Stomach smooth muscle (tissue), 2 donors: ENCODE data around the gene TOX2.

Source experiments
- H3K27ac ChIP-seq: one replicate; pipeline ENCODE4 v1.7.0; 2013; ENCODE audit warnings: mild to moderate bottlenecking, low read length, inconsistent platforms
- H3K27me3 ChIP-seq, 2 donors: one replicate each; pipeline ENCODE4 v1.7.0; 2013; ENCODE audit warnings: low read length in 2 of 2; ENCODE audit not compliant: insufficient read depth in 2 of 2, control insufficient read depth in 1 of 2
- H3K36me3 ChIP-seq, 2 donors: one replicate each; pipeline ENCODE4 v1.7.0; 2013; ENCODE audit warnings: low read length in 2 of 2; ENCODE audit not compliant: control insufficient read depth in 2 of 2, insufficient read depth in 2 of 2
- H3K4me1 ChIP-seq: one replicate; pipeline ENCODE4 v1.7.0; 2013; ENCODE audit warnings: low read length; ENCODE audit not compliant: control insufficient read depth, insufficient read depth
- H3K4me3 ChIP-seq, 2 donors: one replicate each; pipeline ENCODE4 v1.7.0; 2013; ENCODE audit warnings: low read length in 2 of 2
- H3K9ac ChIP-seq, 2 donors: one replicate each; pipeline ENCODE4 v1.7.0; 2013; ENCODE audit warnings: low read length in 2 of 2, mild to moderate bottlenecking in 1 of 2
- H3K9me3 ChIP-seq, 2 donors: one replicate each; pipeline ENCODE4 v1.7.0; 2013; ENCODE audit warnings: low read length in 2 of 2; ENCODE audit not compliant: control insufficient read depth in 2 of 2
- donor health status: healthy.
- donor health status: Pancreatic carcinoma.

The TOX2 gene

DNA sequence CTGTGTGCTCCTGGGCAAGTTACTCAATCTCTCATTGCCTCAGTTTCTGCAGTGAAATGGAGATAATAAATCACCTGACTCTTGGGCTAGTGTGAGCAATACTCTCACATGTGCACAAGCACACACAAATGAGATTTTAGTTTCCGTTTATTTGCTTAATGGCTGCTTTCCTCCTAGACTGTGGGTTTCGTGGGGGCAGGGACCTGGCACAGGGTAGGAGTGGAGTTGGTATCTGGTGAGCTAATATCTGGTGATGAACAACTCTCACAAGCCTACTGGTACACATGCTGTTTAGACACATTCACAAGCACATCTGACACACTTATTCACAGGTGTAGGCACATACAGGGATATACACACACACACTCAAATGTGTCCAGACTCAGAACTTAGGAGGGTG is 73.8 kb downstream of the TOX2 start:
- Histone ChIP-seq H3K27me3 (no peaks in the 10 kb centered on the region), H3K36me3 (no peaks in the 10 kb centered on the region), H3K9me3 (no peaks in the 10 kb centered on the region), H3K4me3 (no peak overlapping the region), H3K27ac (no peak overlapping the region), H3K9ac (no peak overlapping the region), H3K4me1 (no peaks in the 10 kb centered on the region)

DNA sequence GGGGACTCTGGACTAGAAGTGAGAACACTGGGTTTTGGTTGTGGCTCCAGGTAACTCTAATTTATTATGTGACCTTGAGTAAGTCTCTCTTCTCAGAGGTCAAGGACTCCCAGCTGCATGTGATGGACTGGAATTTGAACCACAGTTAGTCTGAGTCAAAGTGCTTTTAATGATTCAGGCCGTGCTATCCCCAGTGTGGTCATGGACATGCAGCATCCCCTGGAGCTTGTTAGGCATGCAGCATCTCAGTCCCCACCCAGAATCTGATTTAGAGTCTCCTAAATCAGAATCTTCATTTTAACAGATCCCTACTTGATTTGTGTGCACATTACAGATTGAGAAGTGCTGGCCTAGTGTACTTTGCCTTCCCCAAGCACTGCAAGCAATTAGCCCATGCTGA is 74.2 kb downstream of the TOX2 start:
- H3K27me3 ChIP-seq = no peaks in the 10 kb centered on the region
- H3K9me3 ChIP-seq = no peaks in the 10 kb centered on the region
- H3K36me3 ChIP-seq = no peaks in the 10 kb centered on the region
- H3K9ac ChIP-seq = no peak overlapping the region
- no peaks in the 10 kb centered on the region for H3K4me1 ChIP-seq
- H3K4me3 ChIP-seq = no peak overlapping the region
- H3K27ac ChIP-seq = no peak overlapping the region

- H3K27me3 ChIP-seq = peaks cover 0 to 3% of the 10 kb centered on the region in 2 donors
- no peak overlapping the region for H3K27ac ChIP-seq
- H3K4me3 ChIP-seq = no peak overlapping the region
- H3K9ac ChIP-seq = no peak overlapping the region
- no peaks in the 10 kb centered on the region for H3K4me1 ChIP-seq
- H3K36me3 ChIP-seq = no peaks in the 10 kb centered on the region
- H3K9me3 ChIP-seq = no peaks in the 10 kb centered on the region
Measured at GRCh38 chr20:43991261-43991660, 76.6 kb downstream of the TOX2 start.

GRCh38 chr20:43991982-43992381 is 77.3 kb downstream of the TOX2 start:
- H3K27me3 ChIP-seq = peaks cover 0 to 3% of the 10 kb centered on the region in 2 donors
- H3K36me3 ChIP-seq = no peaks in the 10 kb centered on the region
- no peaks in the 10 kb centered on the region for H3K4me1 ChIP-seq
- no peak overlapping the region for H3K9ac ChIP-seq
- no peak overlapping the region for H3K27ac ChIP-seq
- no peak overlapping the region for H3K4me3 ChIP-seq
- no peaks in the 10 kb centered on the region for H3K9me3 ChIP-seq

DNA sequence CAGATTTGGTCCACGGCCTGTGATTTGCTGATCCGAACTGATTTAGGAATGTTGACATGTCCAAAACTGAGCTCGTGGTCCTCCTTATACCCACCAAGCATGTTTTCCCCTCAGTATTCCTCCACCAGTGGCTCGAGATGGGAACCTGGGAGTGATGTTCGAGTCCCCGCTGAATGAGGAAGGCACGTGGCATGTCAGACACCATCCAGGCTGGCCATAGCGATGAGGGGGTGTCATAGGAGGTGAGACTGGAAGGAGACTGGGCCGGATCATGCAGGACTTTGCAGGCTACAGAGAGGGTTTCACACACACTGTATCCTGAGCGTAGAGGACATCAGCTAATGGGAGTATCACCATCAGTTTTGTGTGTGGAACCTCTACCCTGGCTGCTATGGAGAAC is 78.2 kb downstream of the TOX2 start:
- peaks cover 0 to 3% of the 10 kb centered on the region in 2 donors for H3K27me3 ChIP-seq
- H3K4me1 ChIP-seq = no peaks in the 10 kb centered on the region
- H3K27ac ChIP-seq = no peak overlapping the region
- no peaks in the 10 kb centered on the region for H3K9me3 ChIP-seq
- no peak overlapping the region for H3K4me3 ChIP-seq
- no peaks in the 10 kb centered on the region for H3K36me3 ChIP-seq
- no peak overlapping the region for H3K9ac ChIP-seq

- H3K9ac ChIP-seq = no peak overlapping the region
- H3K9me3 ChIP-seq = no peaks in the 10 kb centered on the region
Measured at GRCh38 chr20:43993560-43993959, 78.9 kb downstream of the TOX2 start.

DNA sequence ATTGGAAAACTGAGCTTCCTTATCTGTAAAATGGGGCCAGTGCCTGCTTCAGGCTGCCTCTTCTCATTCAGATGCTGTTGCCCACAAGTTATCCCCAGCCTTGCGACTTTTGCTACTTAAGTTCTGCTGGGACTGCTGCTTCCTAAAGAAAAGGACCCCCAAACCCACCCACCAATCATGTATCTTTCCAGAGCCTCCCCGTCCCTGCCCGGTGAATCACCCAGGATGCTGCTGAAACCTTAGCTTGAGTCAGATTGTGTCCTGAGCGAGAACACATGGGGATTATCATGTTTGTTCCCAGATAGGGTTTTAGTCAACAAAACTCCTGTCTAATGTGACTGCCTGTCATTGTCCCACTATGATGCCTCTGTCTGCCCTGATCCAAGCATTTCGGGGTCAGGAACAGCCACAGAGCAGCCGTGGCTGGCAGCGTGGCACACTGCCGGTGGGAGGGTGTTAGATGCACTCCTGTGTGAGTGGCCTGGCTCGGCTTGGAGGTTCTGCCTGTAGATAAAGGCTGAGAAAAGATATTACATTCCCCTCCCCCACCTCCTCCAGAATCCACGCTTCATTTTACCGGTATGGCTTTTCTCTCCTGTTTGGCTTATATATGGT is 79.9 kb downstream of the TOX2 start:
- H3K27ac ChIP-seq = no peak overlapping the region
- H3K36me3 ChIP-seq = no peaks in the 10 kb centered on the region
- no peak overlapping the region for H3K9ac ChIP-seq
- peaks cover 0 to 3% of the 10 kb centered on the region in 2 donors for H3K27me3 ChIP-seq
- no peak overlapping the region for H3K4me3 ChIP-seq
- H3K9me3 ChIP-seq = no peaks in the 10 kb centered on the region
- H3K4me1 ChIP-seq = no peaks in the 10 kb centered on the region

More at GRCh38 chr20:43993560-43993959, 78.9 kb downstream of the TOX2 start:
- Histone ChIP-seq H3K36me3 (no peaks in the 10 kb centered on the region), H3K4me3 (no peak overlapping the region), H3K4me1 (no peaks in the 10 kb centered on the region), H3K27ac (no peak overlapping the region), H3K27me3 (peaks cover 0 to 3% of the 10 kb centered on the region in 2 donors)

DNA sequence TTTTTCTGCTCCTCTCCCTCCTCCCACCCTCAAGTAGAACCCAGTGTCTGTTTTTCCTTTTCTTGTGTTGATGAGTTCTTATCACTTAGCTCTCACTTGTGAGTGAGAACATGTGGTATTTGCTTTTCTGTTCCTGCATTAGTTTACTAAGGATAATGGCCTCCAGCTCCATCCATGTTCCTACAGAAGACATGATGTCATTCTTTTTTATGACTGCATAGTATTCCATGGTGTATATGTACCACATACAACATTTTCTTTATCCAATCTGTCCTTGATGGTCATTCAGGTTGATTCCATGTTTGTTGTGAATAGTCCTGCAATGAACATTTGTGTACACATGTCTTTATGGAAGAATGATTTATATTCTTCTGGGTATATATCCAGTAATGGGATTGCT is 81.0 kb downstream of the TOX2 start:
- Histone ChIP-seq H3K4me1 (no peaks in the 10 kb centered on the region), H3K27ac (no peak overlapping the region), H3K27me3 (peaks cover 0 to 3% of the 10 kb centered on the region in 2 donors), H3K36me3 (no peaks in the 10 kb centered on the region), H3K9me3 (no peaks in the 10 kb centered on the region), H3K4me3 (no peak overlapping the region), H3K9ac (no peak overlapping the region)

- Histone ChIP-seq H3K27me3 (peaks cover 0 to 3% of the 10 kb centered on the region in 2 donors), H3K27ac (no peak overlapping the region), H3K36me3 (no peaks in the 10 kb centered on the region)
Measured at GRCh38 chr20:43996240-43996930, 81.7 kb downstream of the TOX2 start.

DNA sequence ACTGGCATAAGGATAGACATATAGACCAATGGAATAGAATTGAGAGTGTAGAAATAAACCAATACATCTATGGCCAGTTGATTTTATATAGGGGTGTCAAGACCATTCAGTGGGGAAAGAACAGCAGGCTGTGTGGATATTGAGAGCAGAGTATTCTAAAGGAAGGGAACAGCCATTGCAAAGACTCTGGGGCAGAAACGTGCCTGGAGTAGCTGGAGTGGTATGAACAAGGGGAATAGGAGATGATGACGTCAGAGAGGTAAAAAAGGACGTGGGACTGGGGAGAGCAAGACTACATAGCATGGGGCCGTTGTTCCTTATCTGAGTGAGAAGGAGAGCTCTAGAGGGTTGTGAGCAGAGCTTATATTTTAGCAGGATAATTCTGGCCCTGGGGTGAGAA is 85.2 kb downstream of the TOX2 start:
- Histone ChIP-seq H3K36me3 (no peaks in the 10 kb centered on the region), H3K4me1 (no peaks in the 10 kb centered on the region), H3K4me3 (no peak overlapping the region), H3K27ac (no peak overlapping the region), H3K9ac (no peak overlapping the region), H3K27me3 (no peaks in the 10 kb centered on the region), H3K9me3 (no peaks in the 10 kb centered on the region)

More at GRCh38 chr20:43996240-43996930, 81.7 kb downstream of the TOX2 start:
- no peak overlapping the region for H3K4me3 ChIP-seq
- no peaks in the 10 kb centered on the region for H3K4me1 ChIP-seq
- H3K9me3 ChIP-seq = no peaks in the 10 kb centered on the region
- H3K9ac ChIP-seq = no peak overlapping the region
